LoVo (cell line): Measurements from ENCODE around the gene KIAA1210.
"Not testable (repeated sequence)": the region's sequence is repeated elsewhere in the genome, so short reads cannot be mapped to it uniquely, and the experiment has no call there.

ENCODE experiments used
- DNase-seq: peaks from one replicate; pipeline ENCODE4 v3.0.0-alpha.2; 2016; ENCODE audit warnings: low spot score

Gene KIAA1210

GRCh38 chrX:119036107-119037029, 91.2 kb downstream of the KIAA1210 start:
- DNase-seq = no peak

DNA sequence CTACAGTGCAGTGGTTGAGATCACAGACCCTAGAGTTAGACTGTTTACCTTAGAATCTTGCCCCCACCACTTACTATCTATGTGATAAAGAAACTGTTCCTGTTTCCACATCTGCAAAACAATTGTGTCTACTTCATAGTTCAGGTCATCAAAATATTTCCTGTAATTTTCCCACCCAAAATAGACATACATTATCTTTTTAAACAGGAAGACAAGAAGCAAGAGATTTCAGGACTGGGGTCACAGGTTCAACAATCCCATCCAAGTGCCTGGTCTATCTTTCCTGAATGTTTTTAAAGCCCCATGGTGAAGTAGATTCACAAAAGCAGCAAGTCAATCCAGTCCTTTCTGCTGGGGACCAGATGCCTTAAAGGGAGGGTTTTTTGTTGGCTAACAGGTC, 96.6 kb downstream of the KIAA1210 start:
- DNase-seq = no peak

- DNase-seq = not testable (repeated sequence)
Observed at GRCh38 chrX:119029656-119030055, 98.0 kb downstream of the KIAA1210 start.

DNA sequence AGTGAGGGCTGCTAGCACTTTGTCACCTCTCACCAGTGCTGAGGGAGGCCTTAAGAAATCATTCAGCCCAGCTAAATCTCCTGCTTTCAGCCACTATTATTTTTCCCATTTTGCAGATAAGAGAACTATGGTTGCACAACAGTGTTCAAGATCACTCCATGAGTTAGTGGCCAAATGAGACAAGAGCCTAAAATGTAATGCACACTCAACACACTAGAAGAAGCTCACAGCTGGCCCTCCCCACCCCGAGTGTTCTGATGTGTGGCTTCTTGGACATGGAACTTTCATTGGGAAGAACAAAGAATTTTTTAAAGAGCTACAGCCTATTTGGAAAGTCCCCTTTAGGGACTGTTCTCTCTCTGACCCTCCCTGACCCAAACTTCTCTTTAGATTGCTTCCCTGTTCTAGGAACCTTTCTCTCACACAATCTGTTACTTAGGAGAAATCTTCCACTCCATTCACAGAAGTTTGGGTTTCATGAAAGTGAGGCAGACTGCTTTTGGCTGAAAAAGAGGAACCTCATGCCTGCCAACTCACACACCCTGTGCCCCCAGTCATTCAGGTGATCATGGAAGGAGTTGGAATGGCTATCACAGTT, 98.8 kb downstream of the KIAA1210 start:
- no peak for DNase-seq
